ENCODE results near the gene IGF2.

DNA sequence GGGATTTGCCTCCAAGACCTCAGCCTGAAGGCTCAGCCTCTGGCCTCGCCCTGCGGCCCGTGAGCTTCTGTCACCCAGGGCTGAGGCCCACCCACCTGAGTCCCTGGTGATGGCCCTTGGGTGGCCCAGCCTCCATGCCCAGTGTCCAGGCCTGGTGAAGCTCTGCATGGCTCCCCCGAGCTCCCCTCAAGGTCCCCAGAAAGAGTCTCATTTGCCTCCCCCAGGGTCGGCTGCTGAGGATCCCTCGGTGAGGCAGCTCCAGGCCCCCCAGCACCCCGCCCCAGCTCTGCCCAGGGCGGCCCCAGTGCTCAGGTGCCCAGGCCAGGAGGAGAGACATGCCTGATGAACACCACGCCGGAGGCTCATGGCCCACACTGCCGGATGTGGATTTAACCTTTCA, 34.6 kb upstream of the IGF2 start:
- TF ChIP-seq GATA3 (IDR thresholded peaks at IDR 0.05; ENCODE audit: low read depth, low read length) = no peak
- no peak for TF ChIP-seq GATA2 (IDR thresholded peaks at IDR 0.05; ENCODE audit: low read depth, low read length)
